ENCODE data around the gene POLDIP2.

The POLDIP2 gene

GRCh38 chr17:28390141-28390540 is 32.8 kb upstream of the POLDIP2 start:
- TF ChIP-seq CTCF (IDR thresholded peaks at IDR 0.05; ENCODE audit: low read depth, low read length) = no peak

GRCh38 chr17:28388106-28388505 is 30.8 kb upstream of the POLDIP2 start:
- TF ChIP-seq CTCF (IDR thresholded peaks at IDR 0.05; ENCODE audit: low read depth, low read length) = no peak
- no peak for DNase-seq (ENCODE audit: extremely low read depth, low read depth)

More at GRCh38 chr17:28390141-28390540, 32.8 kb upstream of the POLDIP2 start:
- DNase-seq (ENCODE audit: extremely low read depth, low read depth) = no peak

- no peak for TF ChIP-seq CTCF (IDR thresholded peaks at IDR 0.05; ENCODE audit: low read depth, low read length)
- DNase-seq (ENCODE audit: extremely low read depth, low read depth) = no peak
Observed at GRCh38 chr17:28386391-28386790, 29.1 kb upstream of the POLDIP2 start.

GRCh38 chr17:28385406-28385805 is 28.1 kb upstream of the POLDIP2 start:
- no peak for DNase-seq (ENCODE audit: extremely low read depth, low read depth)
- no peak for TF ChIP-seq CTCF (IDR thresholded peaks at IDR 0.05; ENCODE audit: low read depth, low read length)

GRCh38 chr17:28385037-28385400 is 27.7 kb upstream of the POLDIP2 start:
- DNase-seq (ENCODE audit: extremely low read depth, low read depth) = no peak
- no peak for TF ChIP-seq CTCF (IDR thresholded peaks at IDR 0.05; ENCODE audit: low read depth, low read length)

GRCh38 chr17:28384281-28385036 is 27.1 kb upstream of the POLDIP2 start:
- TF ChIP-seq CTCF (IDR thresholded peaks at IDR 0.05; ENCODE audit: low read depth, low read length) = no peak

GRCh38 chr17:28381141-28381825 is 24.0 kb upstream of the POLDIP2 start:
- no peak; the same call in 1 of the 2 replicates for TF ChIP-seq CTCF (IDR thresholded peaks at IDR 0.05; ENCODE audit: low read depth, low read length)
- DNase-seq (ENCODE audit: extremely low read depth, low read depth) = no peak

More at GRCh38 chr17:28384281-28385036, 27.1 kb upstream of the POLDIP2 start:
- no peak for DNase-seq (ENCODE audit: extremely low read depth, low read depth)

Measured in AG09319 (cell line).